Measurements from ENCODE around the gene PRR12. TPM values are rescaled to one million over a fixed set of nuclear protein-coding genes. Genes with fewer than 3 reads are reported as not detected.

The PRR12 gene
- total and polyA plus RNA-seq, 2 experiments from 2014 or later, result 5.1 to 24.7 TPM

DNA sequence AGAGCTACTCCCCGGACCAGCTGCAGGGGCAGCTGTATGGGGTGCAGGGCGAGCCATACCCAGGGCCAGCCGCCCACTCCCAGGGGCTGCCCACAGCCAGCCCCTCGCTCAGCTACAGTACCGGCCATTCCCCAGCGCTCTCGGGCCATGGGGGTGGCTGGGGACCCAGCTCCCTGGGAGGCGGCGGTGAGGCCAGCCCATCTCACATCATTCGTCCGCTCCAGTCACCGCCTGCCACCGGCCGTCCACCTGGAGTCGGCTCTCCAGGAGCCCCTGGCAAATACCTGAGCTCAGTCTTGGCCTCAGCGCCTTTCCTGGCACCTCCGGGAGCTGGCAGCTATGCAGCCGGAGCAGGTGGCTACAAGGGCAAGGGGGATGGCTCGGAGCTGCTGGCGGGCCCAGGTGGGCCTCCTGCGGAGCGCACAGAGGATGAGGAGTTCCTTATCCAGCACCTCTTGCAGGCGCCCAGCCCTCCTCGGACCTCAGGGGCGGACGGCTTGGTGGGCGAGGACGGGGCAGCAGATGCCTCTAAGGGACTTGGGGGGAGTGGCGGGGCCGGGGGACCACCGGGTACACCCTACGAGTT is 4.9 kb downstream of the PRR12 start:
- Histone ChIP-seq H3K4me3 (no peak overlapping the region), H3K27ac (no peak overlapping the region), H3K27me3 (no peaks in the 10 kb centered on the region), H3K9me3 (ENCODE audit: low read depth) (no peaks in the 10 kb centered on the region), H3K36me3 (peaks cover 40% of the 10 kb centered on the region), H3K4me1 (ENCODE audit: low read depth) (peaks cover 15% of the 10 kb centered on the region)
- no peak for DNase-seq (ENCODE audit: low read depth in 1 of 2, low spot score in 1 of 2)
- TF ChIP-seq, protein P1, sequence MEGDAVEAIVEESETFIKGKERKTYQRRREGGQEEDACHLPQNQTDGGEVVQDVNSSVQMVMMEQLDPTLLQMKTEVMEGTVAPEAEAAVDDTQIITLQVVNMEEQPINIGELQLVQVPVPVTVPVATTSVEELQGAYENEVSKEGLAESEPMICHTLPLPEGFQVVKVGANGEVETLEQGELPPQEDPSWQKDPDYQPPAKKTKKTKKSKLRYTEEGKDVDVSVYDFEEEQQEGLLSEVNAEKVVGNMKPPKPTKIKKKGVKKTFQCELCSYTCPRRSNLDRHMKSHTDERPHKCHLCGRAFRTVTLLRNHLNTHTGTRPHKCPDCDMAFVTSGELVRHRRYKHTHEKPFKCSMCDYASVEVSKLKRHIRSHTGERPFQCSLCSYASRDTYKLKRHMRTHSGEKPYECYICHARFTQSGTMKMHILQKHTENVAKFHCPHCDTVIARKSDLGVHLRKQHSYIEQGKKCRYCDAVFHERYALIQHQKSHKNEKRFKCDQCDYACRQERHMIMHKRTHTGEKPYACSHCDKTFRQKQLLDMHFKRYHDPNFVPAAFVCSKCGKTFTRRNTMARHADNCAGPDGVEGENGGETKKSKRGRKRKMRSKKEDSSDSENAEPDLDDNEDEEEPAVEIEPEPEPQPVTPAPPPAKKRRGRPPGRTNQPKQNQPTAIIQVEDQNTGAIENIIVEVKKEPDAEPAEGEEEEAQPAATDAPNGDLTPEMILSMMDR (IDR thresholded peaks at IDR 0.05; ENCODE audit: low read depth, low read length), result no peak

DNA sequence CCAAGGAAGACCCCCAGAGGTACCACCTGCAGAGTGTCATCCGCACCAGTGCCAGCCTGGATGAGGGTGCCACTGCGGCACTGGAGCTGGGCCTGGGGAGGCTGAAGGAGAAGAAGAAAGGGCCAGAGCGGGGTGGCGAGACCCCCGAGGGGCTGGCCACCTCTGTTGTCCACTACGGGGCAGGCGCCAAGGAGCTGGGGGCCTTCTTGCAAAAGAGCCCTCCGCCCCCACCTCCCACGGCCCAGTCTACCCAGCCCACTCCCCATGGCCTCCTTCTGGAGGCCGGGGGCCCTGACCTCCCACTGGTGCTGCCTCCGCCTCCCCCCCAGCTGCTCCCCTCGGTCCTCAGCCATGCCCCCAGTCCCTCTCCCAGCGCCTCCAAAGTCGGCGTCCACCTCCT is 5.4 kb downstream of the PRR12 start:
- Histone ChIP-seq H3K4me3 (no peak overlapping the region), H3K9me3 (ENCODE audit: low read depth) (no peaks in the 10 kb centered on the region), H3K27ac (no peak overlapping the region), H3K36me3 (peaks cover 43% of the 10 kb centered on the region), H3K27me3 (no peaks in the 10 kb centered on the region), H3K4me1 (ENCODE audit: low read depth) (peaks cover 15% of the 10 kb centered on the region)
- DNase-seq (ENCODE audit: low read depth in 1 of 2, low spot score in 1 of 2), result no peak
- TF ChIP-seq, protein P1 (IDR thresholded peaks at IDR 0.05; ENCODE audit: low read depth, low read length), result no peak

DNA sequence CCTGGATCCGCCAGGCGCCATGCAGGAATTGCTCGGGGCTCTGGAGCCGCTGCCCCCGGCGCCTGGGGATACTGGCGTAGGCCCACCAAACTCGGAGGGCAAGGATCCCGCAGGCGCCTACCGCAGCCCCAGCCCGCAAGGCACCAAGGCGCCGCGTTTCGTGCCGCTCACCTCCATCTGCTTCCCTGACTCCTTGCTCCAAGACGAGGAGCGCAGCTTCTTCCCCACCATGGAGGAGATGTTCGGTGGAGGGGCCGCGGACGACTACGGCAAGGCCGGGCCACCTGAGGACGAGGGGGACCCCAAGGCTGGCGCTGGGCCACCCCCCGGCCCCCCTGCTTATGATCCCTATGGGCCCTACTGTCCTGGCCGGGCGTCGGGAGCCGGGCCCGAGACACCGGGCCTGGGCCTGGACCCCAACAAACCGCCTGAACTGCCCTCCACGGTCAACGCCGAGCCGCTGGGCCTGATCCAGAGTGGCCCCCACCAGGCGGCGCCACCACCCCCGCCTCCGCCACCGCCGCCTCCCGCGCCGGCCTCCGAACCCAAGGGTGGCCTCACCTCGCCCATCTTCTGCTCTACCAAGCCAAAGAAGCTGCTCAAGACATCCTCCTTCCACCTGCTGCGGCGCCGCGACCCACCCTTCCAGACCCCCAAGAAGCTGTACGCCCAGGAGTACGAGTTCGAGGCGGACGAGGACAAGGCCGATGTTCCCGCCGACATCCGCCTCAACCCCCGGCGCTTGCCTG is 6.1 kb downstream of the PRR12 start:
- H3K27me3 ChIP-seq, result no peaks in the 10 kb centered on the region
- peaks cover 50% of the 10 kb centered on the region for H3K36me3 ChIP-seq
- H3K4me1 ChIP-seq (ENCODE audit: low read depth), result peaks cover 15% of the 10 kb centered on the region
- H3K9me3 ChIP-seq (ENCODE audit: low read depth), result no peaks in the 10 kb centered on the region
- no peak overlapping the region for H3K27ac ChIP-seq
- TF ChIP-seq, protein P1 (IDR thresholded peaks at IDR 0.05; ENCODE audit: low read depth, low read length), result no peak
- DNase-seq (ENCODE audit: low read depth in 1 of 2, low spot score in 1 of 2), result no peak
- H3K4me3 ChIP-seq, result no peak overlapping the region

DNA sequence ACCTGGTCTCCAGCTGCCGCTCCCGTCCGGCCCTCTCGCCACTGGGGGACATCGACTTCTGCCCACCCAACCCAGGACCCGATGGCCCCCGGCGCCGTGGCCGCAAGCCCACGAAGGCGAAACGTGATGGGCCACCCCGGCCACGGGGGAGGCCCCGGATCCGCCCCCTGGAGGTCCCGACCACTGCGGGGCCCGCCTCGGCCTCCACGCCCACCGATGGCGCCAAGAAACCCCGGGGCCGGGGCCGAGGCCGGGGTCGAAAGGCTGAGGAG is 6.7 kb downstream of the PRR12 start:
- H3K9me3 ChIP-seq (ENCODE audit: low read depth), result no peaks in the 10 kb centered on the region
- no peak overlapping the region for H3K27ac ChIP-seq
- TF ChIP-seq, protein P1 (IDR thresholded peaks at IDR 0.05; ENCODE audit: low read depth, low read length), result no peak
- no peaks in the 10 kb centered on the region for H3K27me3 ChIP-seq
- no peak for DNase-seq (ENCODE audit: low read depth in 1 of 2, low spot score in 1 of 2)
- peaks cover 11% of the 10 kb centered on the region for H3K4me1 ChIP-seq (ENCODE audit: low read depth)
- peaks cover 55% of the 10 kb centered on the region for H3K36me3 ChIP-seq
- H3K4me3 ChIP-seq, result no peak overlapping the region

DNA sequence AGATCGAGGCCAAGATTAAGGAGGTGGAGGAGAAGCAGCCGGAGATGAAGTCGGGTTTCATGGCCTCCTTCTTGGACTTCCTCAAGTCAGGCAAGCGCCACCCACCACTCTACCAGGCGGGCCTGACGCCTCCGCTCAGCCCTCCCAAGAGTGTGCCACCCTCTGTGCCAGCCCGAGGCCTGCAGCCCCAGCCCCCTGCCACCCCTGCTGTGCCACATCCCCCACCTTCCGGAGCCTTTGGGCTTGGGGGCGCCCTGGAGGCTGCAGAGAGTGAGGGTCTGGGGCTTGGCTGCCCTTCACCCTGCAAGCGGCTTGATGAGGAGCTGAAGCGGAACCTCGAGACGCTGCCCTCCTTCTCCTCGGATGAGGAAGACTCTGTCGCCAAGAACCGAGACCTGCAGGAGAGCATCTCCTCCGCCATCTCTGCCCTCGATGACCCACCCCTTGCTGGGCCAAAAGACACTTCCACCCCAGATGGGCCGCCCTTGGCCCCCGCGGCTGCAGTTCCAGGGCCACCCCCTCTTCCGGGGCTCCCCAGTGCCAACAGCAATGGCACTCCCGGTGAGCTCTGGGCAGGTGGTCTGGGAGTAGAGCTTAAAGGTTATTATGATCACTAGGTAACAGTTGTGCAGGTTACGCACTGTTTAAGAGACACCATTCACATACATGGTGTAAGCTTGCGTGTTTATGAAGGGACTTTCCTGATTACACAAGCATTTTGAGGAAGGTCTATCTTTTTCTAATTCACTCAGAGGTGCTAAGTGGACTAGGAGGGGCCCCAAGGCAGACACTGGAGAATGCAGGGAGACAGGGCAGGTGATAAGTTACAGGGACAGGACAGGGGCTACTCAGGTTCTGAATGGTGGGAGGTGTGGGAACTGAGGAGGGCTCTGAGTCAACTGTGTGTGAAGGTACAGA is 8.7 kb downstream of the PRR12 start:
- no peaks in the 10 kb centered on the region for H3K9me3 ChIP-seq (ENCODE audit: low read depth)
- H3K36me3 ChIP-seq, result peaks cover 60% of the 10 kb centered on the region
- TF ChIP-seq, protein P1 (IDR thresholded peaks at IDR 0.05; ENCODE audit: low read depth, low read length), result no peak
- no peaks in the 10 kb centered on the region for H3K4me1 ChIP-seq (ENCODE audit: low read depth)
- no peak overlapping the region for H3K27ac ChIP-seq
- H3K4me3 ChIP-seq, result no peak overlapping the region
- no peaks in the 10 kb centered on the region for H3K27me3 ChIP-seq
- no peak for DNase-seq (ENCODE audit: low read depth in 1 of 2, low spot score in 1 of 2)

All from cardiac muscle cell (in vitro differentiated cells and primary cell).